HG03175 (cell line): ENCODE measurements around the gene ZBTB34.
"Not testable (repeated sequence)": the region's sequence is repeated elsewhere in the genome, so short reads cannot be mapped to it uniquely, and the experiment has no call there.

Experiments
- ATAC-seq: cut with Tn5 transposase; IDR thresholded peaks from one replicate; pipeline ENCODE4 v1.9.1; 2021; ENCODE audit warnings: mild to moderate bottlenecking, moderate library complexity; ENCODE audit not compliant: unreplicated experiment

ZBTB34 gene, protein sequence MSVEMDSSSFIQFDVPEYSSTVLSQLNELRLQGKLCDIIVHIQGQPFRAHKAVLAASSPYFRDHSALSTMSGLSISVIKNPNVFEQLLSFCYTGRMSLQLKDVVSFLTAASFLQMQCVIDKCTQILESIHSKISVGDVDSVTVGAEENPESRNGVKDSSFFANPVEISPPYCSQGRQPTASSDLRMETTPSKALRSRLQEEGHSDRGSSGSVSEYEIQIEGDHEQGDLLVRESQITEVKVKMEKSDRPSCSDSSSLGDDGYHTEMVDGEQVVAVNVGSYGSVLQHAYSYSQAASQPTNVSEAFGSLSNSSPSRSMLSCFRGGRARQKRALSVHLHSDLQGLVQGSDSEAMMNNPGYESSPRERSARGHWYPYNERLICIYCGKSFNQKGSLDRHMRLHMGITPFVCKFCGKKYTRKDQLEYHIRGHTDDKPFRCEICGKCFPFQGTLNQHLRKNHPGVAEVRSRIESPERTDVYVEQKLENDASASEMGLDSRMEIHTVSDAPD

DNA sequence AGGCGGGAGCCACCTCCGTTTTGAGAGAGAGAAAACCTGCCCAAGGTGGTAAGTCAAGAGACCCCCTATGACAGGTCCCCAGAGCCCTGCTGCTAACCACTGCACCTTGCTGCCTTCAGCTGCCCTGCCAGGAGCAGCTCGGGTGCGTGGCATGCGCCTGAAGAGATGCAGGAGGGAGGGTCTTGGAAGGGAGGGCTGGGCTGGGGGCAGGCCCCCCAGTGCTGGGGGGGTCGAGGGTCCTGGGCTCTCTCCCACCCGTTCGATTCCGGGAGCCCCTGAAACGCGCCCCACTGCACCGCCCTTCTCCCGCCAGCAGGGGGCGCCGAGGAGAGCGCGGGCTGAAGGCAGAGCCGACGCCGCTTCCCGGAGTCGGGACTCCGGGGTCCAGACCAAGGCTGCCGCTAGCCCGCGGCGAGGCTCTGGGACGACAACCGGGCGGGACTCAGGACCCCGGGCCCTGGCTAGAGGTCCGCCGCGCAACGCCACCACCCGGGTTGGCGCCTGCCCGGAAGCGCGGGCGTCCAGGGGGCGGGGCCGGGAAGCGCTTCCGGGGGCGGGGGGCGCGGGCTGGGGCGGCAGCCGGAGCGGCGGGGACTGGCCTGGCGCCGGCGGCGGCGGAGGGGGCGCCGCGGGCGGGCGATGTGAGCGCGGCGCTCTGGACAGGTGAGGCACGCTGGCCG lies at the start of gene ZBTB34:
Gene ZBTB34 (plus strand): TSS at position 563 of the 680 bp plus-strand sequence. CDS start 18,761 bp downstream, outside the sequence.
- ATAC-seq = peak; percentile 64

DNA sequence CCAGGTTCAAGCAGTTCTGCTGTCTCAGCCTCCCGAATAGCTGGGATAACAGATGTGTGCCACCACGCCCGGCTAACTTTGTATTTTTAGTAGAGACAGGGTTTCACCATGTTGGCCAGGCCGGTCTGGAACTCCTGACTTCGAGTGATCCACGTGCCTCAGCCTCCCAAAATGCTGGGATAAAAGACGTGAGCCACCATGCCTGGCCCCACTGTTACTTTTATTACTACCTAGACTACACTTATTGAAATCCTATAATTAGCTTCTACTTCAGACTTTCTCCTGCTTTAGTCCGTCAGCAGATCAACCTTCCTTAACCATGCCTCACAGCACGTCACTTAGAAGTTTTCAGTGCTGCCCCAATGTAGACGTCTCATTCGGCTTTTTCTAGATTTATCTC lies 47.4 kb upstream of the ZBTB34 start:
- no peak for ATAC-seq

DNA sequence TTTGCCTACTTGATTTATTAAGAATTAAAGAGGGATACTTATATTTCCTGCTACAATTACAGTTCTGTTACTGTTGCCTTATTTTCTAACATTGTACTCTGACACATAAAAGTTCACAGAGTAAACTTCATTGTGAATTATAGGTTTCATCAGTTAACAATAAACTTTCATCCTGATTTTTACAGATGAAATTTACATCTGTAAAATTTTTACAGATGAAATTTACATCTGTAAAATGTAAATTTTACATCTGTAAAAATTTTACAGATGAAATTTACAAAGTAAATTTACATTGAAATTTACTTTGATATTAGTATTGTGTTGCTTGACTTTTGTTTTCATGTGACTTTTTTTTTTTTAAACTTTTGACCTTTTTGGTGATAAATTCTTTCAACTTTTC lies 46.3 kb upstream of the ZBTB34 start:
- no peak for ATAC-seq

DNA sequence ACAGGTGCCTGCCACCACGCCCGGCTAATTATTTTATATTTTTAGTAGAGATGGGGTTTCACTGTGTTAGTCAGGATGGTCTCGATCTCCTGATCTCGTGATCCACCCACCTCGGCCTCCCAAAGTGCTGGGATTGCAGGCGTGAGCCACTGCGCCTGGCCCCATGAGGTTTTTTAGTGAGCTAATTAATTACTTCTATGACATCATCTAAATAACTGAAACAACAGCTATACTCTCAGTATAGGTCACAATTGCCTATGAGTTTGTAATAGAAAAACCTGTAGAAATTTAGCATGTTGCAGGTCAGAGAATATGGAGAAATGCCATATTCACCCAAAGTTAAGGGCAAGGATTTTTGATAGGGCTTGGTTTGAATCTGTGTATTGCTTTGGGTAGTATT lies 42.8 kb upstream of the ZBTB34 start:
- not testable (repeated sequence) for ATAC-seq

GRCh38 chr9:126818482-126818881 lies 42.0 kb upstream of the ZBTB34 start:
- ATAC-seq = no peak

- ATAC-seq = no peak
Observed at GRCh38 chr9:126819482-126819881, 41.0 kb upstream of the ZBTB34 start.

DNA sequence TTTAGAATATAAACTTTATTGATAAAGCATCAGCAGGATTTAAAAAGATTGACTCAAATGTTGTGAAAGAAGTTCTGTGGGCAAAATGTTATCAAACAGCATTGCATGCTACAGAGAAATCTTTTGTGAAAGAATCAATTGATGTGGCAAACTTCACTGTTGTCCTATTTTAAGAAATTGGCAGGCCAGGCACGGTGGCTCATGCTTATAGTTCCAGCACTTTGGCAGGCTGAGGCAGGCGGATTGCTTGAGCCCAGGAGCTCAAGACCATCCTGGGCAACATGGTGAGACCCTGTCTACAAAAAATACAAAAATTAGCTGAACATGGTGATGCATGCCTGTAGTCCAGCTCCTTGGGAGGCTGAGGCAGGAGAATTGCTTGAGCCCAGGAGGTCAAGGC lies 38.2 kb upstream of the ZBTB34 start:
- no peak for ATAC-seq

DNA sequence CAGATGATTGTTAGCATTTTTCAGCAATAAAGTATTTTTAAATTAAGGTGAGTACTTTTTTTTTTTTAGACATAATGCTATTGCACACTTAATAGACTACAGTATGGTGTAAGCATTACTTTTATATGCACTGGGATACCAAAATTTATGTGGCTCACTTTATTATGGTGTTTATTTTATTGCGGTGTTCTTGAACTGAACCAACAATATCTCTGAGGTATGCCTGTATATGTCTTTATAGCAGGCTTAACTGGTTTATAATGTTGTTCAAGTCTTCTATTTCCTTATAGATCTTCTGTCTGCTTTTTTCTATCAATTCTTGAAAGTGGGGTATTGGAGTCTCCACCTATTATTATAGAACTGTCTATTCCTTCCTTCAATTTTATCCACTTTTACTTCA lies 37.6 kb upstream of the ZBTB34 start:
- no peak for ATAC-seq

GRCh38 chr9:126824052-126824451 lies 36.4 kb upstream of the ZBTB34 start:
- ATAC-seq = not testable (repeated sequence)

DNA sequence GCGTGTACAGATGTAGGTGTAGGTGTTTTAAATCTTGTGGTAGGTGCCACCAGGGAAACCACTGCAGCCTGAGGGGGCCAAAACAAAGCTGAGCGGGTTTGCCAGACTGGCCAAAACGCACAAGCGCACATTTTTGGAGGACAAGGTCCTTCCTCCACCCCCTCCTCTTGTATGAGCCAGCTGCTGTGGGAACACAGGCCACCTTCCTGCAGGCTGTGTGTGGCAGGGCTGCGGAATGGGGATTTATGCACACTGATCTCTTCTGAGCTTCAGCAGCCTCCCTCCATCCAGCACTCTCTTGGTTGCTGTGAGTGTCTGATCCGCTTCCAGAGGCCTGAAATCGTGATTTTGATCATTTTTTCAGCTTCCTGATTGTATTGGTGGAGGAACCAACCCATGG lies 33.2 kb upstream of the ZBTB34 start:
- no peak for ATAC-seq

- ATAC-seq = no peak
Observed at GRCh38 chr9:126829035-126829434, 31.4 kb upstream of the ZBTB34 start.

GRCh38 chr9:126830827-126831226 lies 29.6 kb upstream of the ZBTB34 start:
- no peak for ATAC-seq

DNA sequence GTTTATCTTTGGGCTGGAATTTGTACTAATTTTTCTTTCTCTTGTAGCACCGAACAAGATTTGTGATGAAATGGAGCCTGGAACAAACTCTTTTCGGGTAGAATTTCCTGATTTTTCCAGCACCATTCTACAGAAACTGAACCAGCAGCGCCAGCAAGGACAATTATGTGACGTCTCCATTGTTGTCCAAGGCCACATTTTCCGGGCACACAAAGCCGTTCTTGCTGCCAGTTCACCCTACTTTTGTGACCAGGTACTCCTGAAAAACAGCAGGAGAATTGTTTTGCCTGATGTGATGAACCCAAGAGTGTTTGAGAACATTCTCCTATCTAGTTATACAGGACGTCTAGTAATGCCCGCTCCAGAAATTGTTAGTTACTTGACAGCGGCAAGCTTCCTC lies 28.0 kb upstream of the ZBTB34 start:
- ATAC-seq = no peak

DNA sequence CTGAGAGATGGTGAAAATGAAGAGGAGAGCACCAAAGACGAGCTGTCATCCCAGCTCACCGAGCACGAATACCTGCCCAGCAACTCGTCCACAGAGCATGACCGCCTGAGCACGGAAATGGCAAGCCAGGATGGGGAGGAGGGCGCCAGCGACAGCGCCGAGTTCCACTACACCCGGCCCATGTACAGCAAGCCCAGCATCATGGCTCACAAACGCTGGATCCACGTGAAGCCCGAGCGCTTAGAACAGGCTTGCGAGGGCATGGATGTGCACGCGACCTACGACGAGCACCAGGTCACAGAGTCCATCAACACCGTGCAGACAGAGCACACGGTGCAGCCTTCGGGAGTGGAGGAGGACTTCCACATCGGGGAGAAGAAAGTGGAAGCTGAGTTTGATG lies 27.4 kb upstream of the ZBTB34 start:
- ATAC-seq = no peak

- ATAC-seq = no peak
Observed at GRCh38 chr9:126833710-126834345, 26.6 kb upstream of the ZBTB34 start.

- no peak for ATAC-seq
Observed at GRCh38 chr9:126834672-126835071, 25.8 kb upstream of the ZBTB34 start.

GRCh38 chr9:126836216-126836615 lies 24.2 kb upstream of the ZBTB34 start:
- ATAC-seq = no peak

GRCh38 chr9:126838055-126838811 lies 22.2 kb upstream of the ZBTB34 start:
- ATAC-seq = peak; percentile 10

DNA sequence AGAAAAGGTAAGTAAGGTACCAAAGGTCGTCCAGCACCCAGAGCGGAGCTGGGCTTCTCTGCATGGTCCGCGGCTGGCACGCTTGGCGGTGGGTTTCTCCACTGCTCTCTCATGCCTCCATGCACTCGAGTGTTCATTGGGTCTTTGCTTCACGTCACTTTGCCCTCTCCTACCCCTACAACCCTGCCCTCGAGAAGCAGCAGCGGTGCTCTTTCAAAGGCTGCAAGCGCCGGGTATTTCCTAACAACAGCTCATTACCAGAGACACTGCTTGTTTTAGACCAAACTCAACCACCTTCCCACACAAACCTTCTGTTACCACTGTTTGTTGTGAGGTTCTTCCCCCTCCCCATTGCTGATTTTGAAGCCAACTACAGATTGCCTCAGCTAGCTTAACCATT lies 21.5 kb upstream of the ZBTB34 start:
- peak; percentile 40 for ATAC-seq

GRCh38 chr9:126839301-126839700 lies 21.1 kb upstream of the ZBTB34 start:
- ATAC-seq = no peak
